ENCODE measurements around the gene TGFBI.

TGFBI gene

GRCh38 chr5:136094189-136094912 is 65.6 kb downstream of the TGFBI start:
- DNase-seq (ENCODE audit: low spot score) = no peak

GRCh38 chr5:136094913-136095641 is 66.3 kb downstream of the TGFBI start:
- no peak for DNase-seq (ENCODE audit: low spot score)

- DNase-seq (ENCODE audit: low spot score) = no peak
Observed at GRCh38 chr5:136098176-136098575, 69.4 kb downstream of the TGFBI start.

GRCh38 chr5:136099870-136100269 is 71.1 kb downstream of the TGFBI start:
- DNase-seq (ENCODE audit: low spot score) = no peak

DNA sequence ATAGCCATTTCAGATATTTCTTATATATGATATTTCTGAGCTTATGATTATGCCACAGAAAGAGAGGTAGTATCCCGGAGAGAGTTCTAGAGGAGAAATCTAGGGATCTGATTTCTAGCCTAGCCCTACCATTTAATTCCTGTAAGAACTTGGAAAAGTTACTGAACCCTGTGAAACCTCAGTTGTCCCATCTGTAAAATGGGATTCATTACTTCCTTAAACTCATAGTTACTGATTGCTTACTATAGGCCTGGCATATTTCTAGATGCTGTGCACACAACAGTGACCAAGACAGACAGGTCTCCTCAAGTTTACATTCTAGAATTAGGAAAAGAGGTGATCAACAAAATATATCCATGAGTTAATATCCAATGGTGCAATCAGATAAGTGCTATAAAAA is 73.1 kb downstream of the TGFBI start:
- DNase-seq (ENCODE audit: low spot score) = no peak

DNA sequence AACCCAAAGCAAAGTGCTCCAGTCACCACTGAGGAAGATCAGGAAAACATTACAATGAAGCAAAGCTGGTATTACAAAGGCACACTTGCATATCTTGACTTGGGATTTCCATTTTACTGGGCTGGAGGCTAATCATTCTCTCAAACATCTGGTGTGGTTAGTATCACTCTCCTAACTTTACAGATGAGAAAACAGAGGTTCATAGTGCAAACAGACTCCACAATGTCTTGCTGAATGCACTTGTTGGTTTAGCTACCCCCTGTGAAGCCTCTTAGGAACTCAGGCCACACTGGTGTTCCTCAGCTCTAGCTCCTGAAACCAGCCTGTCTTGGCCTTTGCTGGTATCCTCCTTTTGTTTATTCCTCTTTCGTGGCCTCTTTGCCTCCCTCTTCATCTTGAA is 74.3 kb downstream of the TGFBI start:
- no peak for DNase-seq (ENCODE audit: low spot score)

- no peak for DNase-seq (ENCODE audit: low spot score)
Observed at GRCh38 chr5:136104306-136104965, 75.6 kb downstream of the TGFBI start.

GRCh38 chr5:136106351-136107031 is 77.7 kb downstream of the TGFBI start:
- no peak for DNase-seq (ENCODE audit: low spot score)

- DNase-seq (ENCODE audit: low spot score) = no peak
Observed at GRCh38 chr5:136108180-136108611, 79.4 kb downstream of the TGFBI start.

DNA sequence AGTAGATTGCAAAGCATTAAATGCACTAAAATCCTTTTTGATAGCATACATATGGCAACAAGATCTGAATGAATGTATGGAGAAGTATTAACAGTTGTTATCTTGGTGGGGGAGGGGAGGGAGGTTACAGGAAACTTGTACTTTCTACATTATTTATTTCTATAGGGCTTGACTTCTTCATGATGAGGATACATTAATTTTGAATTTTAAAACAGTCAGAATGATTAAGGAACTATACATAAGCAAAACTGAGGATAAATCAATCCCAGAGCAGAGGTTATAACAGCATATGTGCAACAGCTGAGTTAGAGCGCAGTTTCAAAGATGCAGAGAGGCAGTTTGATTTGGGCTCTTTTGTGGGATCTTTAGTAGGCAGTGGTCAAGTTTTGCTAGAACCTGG is 80.0 kb downstream of the TGFBI start:
- no peak for DNase-seq (ENCODE audit: low spot score)

- no peak for DNase-seq (ENCODE audit: low spot score)
Observed at GRCh38 chr5:136109453-136110135, 80.8 kb downstream of the TGFBI start.

Data from Ammon's horn (tissue), 1 donor.